PC-9 (cell line): ENCODE data around the gene PDCD6IP.

Experiments used
- CTCF ChIP-seq: fragments of 200-600 bp; sonication (generic); conservative IDR thresholded peaks from 2 replicates; pipeline ENCODE4 v1.6.1; 2017; ENCODE audit warnings: mixed run types, antibody characterized with exemption, mild to moderate bottlenecking, moderate library complexity
- EZH2 ChIP-seq: fragments of 200-600 bp; sonication (generic); IDR thresholded peaks from 2 replicates; pipeline ENCODE4 v1.8.0; 2017; ENCODE audit warnings: antibody characterized with exemption, low read depth

- TF ChIP-seq CTCF (no peak), EZH2 (no peak)
These were observed 69.9 kb downstream of the PDCD6IP start for GRCh38 chr3:33868309-33868708.
